H1 (cell line): Measurements from ENCODE around the gene ADAM22. TPM values are rescaled to one million over a fixed set of nuclear protein-coding genes. Genes with fewer than 3 reads are reported as not detected.

Experiments
- CHD7 ChIP-seq: fragments of 300-600 bp; sonication (generic); IDR thresholded peaks from 2 replicates; pipeline ENCODE4 v1.7.1; 2012; ENCODE audit warnings: low read length, moderate library complexity, mild to moderate bottlenecking, inconsistent platforms; ENCODE audit not compliant: insufficient replicate concordance
- FOSL1 ChIP-seq: IDR thresholded peaks from 2 replicates; pipeline ENCODE4 v1.6.1; 2011; ENCODE audit warnings: mild to moderate bottlenecking, low read depth, low read length, moderate library complexity; ENCODE audit not compliant: insufficient read depth
- GABPA ChIP-seq: IDR thresholded peaks from 2 replicates; pipeline ENCODE4 v1.6.1; 2011; ENCODE audit warnings: mild to moderate bottlenecking, low read length, moderate library complexity, borderline replicate concordance; ENCODE audit not compliant: insufficient read depth
- MAX ChIP-seq: IDR thresholded peaks from 2 replicates; pipeline ENCODE4 v1.6.1; 2012; ENCODE audit warnings: inconsistent platforms
- NRF1 ChIP-seq: IDR thresholded peaks from 2 replicates; pipeline ENCODE4 v1.6.1; 2011; ENCODE audit warnings: mild to moderate bottlenecking, low read depth, low read length, improper control_type of control experiment
- RXRA ChIP-seq: IDR thresholded peaks from 2 replicates; pipeline ENCODE4 v1.6.1; 2011; ENCODE audit warnings: low read depth, mild to moderate bottlenecking, low read length, moderate library complexity; ENCODE audit not compliant: insufficient read depth
- polyA plus RNA-seq, 7 experiments: library from polyadenylated mRNA; depleted of rRNA in 3 of 7; stranded (reverse) in 5 of 7; unstranded in 2 of 7; fragments of >200 nt in 5 of 7; fragments of 200-250 nt in 2 of 7; gene quantifications; 1 replicate in 5 of 7; 2 replicates in 1 of 7; 4 replicates in 1 of 7; pipeline versions ENCODE4 v1.2.1 to v1.2.3, GENCODE V29; 2011 to 2013; ENCODE audit warnings: missing spikeins in 2 of 7, mixed read lengths in 2 of 7
- total RNA-seq: library from RNA; stranded (reverse); fragmentation: NEBNext Ultra II Directional; extraction: Animal tissue kit (Norgen Biotek cat#: 25700); gene quantifications from 2 replicates; pipeline ENCODE4 v1.2.1, GENCODE V29; 2021

The ADAM22 gene
- total and polyA plus RNA-seq, 2 of the 8 experiments (the other 6 are each of a cell fraction or from before 2014, with no cell fraction given): 4.6 to 21.4 TPM

GRCh38 chr7:88202799-88203198, 268.7 kb downstream of the ADAM22 start (continued):
- TF ChIP-seq FOSL1 (no peak), NRF1 (no peak), MAX (no peak), GABPA (no peak), CHD7 (no peak), RXRA (no peak)
